Purkinje cell (primary cell): ENCODE results near the gene LRRC9. TPM values are rescaled to one million over a fixed set of nuclear protein-coding genes. Genes with fewer than 3 reads are reported as not detected.

ENCODE experiments used
- polyA plus RNA-seq: library from polyadenylated mRNA; unstranded; fragments of >200 nt; fragmentation: Nextera tagmentation; gene quantifications from 2 replicates; pipeline ENCODE4 v1.2.1, GENCODE V29; 2014

Gene LRRC9
- 0.08 and 4.7 TPM in 2 replicates for polyA plus RNA-seq

DNA sequence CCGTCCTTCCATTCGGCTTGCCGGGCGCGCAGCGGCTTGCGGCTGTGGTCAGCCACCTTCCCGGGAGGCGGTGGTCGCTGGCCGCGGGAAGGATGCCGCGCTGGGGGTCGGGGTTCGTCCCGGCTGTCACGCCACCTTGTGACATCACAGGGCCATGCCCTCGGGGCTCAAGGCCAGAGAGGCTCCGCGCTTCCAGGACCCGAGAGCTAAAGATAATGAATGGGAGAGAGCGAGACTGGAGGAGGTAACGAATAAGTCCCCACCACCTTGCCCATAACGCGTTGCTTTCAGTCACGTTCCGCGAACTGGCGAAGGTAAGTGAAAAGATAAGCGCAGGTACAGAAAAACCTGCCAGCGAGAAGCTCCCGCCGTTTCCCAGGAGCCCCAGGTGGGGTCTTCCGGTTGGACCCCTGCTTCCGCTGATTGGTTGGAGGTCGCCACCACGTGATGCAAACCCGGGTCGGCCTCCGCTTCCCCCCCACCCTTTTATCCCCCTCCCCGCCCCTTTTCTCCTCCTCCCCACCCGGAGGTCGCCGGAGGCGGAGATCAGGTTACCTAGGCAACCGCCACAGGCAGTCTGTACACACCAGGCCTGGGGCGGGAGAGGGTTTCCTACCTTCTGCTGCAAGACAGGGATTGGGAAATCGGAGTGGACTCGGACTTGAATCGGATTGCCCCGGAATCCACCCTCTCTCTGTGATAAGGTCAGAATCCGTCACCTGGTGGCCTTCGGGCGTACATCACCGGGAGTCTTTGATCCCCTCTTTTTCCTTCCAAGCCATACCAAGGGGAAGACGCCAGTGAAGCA, at the start of gene LRRC9:
LRRC9 (plus strand) TSS at position 575 of the 808 bp plus-strand sequence.

DNA sequence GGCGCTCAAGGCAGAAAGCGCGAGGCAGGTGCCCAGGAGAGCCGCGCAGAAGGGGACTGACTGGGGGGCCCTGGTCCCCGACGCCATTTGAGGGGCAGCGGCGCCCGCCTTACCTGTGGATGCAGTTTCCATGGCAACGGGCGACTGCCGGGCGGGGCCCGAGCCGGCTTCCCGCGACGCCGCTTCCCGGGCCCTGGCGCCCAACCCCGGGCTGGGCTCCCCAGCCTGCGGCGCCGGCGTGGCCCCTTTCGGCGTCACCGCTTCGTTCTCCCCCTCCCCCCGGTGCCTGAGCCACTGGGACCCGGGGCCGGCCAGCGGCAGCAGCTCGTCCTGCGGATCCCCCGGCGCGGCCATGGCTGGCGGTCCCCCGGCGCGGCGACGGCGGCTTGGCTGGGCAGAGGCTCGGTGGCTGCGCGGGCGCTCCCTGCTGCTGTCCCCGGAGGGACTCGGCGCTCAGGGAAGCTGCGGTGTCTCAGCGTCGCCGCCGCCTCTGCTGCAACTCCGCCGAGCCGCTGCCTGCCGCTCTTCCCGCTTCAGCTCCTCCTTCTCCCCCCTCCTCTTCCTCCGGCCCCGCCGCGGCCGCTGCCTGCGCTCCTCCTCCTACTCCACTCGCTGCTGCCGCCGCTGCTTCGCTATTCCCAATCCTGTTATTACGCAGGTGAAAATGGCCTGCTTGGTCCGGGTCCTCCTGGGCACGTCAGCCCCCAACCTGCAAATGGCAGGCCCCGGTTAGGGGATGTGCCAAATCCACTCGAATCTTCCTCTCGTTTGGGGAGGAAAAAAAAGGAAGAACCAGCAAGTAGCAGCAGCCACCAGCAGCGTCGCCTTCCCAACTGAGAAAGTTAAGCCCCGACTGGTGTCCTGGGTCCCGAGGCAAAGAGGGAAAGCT, 49.4 kb upstream of the LRRC9 start, which contains the start of gene RTN1:
RTN1 (minus strand) TSS at position 500 of the 889 bp plus-strand sequence; CDS start at position 354, 146 bp downstream.

DNA sequence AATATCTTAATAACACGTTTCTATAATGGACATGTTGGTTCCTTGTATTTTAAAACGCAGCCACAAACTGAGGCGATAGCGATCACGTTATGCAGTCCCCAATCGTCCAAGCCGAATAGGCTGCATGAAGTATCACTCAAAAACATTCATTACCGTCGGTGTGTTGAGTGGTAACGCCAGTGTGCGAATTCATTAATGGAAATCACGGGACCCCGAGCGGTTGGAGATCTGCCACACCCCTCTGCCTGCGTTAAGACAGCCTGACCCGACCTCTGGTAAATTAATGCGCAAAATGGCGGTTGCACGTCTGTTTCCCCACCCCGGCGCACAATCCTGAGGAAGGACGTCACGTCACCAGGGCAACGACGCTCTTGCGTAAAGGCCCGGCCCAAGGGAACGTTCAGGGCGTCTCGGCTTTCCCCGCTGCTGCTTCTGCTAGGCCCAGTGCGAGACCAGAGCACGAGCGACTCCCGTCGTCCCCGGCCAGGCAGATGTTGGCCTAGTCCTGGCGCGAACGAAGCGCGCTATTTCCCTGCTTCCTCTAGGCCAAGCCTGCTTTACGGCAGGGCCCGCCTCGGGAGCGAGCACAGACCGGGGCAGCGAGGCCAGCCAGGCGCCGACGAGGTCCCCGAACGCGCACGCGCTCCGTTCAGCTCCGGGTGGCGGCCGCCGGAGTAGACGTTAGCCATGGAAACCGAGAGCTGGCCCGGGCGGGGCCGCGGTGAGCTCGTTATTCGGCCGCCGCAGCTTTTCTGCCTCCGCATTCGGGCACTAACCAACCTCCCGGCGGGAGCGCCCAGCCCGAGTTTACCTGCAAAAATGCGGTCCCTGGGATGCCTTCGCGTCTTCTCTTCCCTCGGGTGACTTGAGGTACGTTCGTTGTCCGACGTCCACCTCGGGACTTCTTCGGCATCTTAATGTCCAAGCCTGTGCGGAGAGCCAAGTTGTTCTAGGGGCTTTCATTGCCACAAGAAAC, 171.9 kb downstream of the LRRC9 start, which contains the start of gene PCNX4:
PCNX4 (plus strand) TSS at position 374 of the 976 bp plus-strand sequence. CDS start 15,716 bp downstream, outside the sequence.

Other genes with a start within 250 kb of the LRRC9 start
- 770 and 1,256 TPM in 2 replicates for gene RTN1, start 49.4 kb upstream of the LRRC9 start, polyA plus RNA-seq
- 17.3 and 36.6 TPM in 2 replicates for gene PCNX4, start 171.8 kb downstream of the LRRC9 start, polyA plus RNA-seq
- gene DHRS7, start 245.3 kb downstream of the LRRC9 start, polyA plus RNA-seq, result 85.5 and 107 TPM in 2 replicates